NCI-H524 (cell line): ENCODE data around the gene TMC6.
"Not testable (repeated sequence)": the region's sequence is repeated elsewhere in the genome, so short reads cannot be mapped to it uniquely, and the experiment has no call there.

Experiments
- DNase-seq, 2 experiments: peaks; one replicate each; lab custom pipeline; 2025; lab: John Stamatoyannopoulos, UW

Gene TMC6

GRCh38 chr17:78110363-78111015 lies 18.1 kb downstream of the TMC6 start:
- no peak for DNase-seq

- DNase-seq: no peak
Measured at GRCh38 chr17:78109489-78109761, 19.1 kb downstream of the TMC6 start.

- DNase-seq: no peak
Measured at GRCh38 chr17:78108726-78109488, 19.6 kb downstream of the TMC6 start.

GRCh38 chr17:78107976-78108725 lies 20.4 kb downstream of the TMC6 start:
- DNase-seq: no peak

- DNase-seq: no peak
Measured at GRCh38 chr17:78107457-78107856, 21.1 kb downstream of the TMC6 start.

- DNase-seq: no peak
Measured at GRCh38 chr17:78106211-78106610, 22.3 kb downstream of the TMC6 start.

DNA sequence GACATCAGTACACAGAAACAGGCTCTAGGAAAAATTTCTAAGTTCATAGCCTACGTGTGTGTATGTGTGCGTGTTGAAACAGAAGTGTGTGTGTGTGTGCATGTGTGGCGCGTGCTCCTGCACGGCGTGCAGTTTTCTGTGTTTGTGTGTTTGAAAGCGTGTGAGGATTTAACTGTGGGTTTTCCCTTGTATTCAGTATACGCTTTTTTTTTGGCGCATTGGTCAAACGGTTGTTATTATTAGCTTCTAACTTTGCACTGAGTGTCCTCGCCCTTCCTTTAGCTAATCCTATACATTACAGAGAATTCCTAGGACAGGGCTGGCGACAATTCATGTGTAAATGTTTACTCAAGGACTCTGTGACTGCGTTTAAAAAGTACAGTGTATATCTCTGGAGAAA lies 23.0 kb downstream of the TMC6 start:
- DNase-seq: no peak

GRCh38 chr17:78105101-78105500 lies 23.5 kb downstream of the TMC6 start:
- no peak for DNase-seq

- DNase-seq: no peak
Measured at GRCh38 chr17:78104540-78104941, 24.0 kb downstream of the TMC6 start.

- DNase-seq: no peak
Measured at GRCh38 chr17:78103311-78103710, 25.2 kb downstream of the TMC6 start.

- DNase-seq: no peak
Measured at GRCh38 chr17:78101542-78101941, 27.0 kb downstream of the TMC6 start.

- DNase-seq: no peak
Measured at GRCh38 chr17:78101112-78101511, 27.4 kb downstream of the TMC6 start.

- no peak for DNase-seq
Measured at GRCh38 chr17:78096093-78096492, 32.5 kb downstream of the TMC6 start.

DNA sequence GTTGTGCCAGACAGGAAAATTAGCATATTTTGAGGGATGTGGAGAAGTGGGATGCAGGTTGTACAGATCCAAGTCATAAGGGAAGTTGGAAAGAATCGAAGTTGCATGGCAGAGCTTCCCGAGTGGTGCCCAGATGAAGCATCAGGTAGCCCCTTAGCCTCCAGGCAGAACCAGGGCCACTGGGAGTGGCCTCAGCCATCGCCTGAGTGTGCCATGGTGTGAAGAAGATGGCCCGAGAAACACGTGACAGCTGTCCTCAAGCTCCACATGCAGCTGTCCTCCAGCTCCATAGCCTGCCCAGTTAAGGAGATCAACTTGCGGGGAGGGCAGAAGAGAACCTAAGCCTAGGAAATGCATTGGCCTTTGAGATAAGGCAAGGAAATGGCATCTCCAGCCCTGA lies 33.5 kb downstream of the TMC6 start:
- DNase-seq: no peak

DNA sequence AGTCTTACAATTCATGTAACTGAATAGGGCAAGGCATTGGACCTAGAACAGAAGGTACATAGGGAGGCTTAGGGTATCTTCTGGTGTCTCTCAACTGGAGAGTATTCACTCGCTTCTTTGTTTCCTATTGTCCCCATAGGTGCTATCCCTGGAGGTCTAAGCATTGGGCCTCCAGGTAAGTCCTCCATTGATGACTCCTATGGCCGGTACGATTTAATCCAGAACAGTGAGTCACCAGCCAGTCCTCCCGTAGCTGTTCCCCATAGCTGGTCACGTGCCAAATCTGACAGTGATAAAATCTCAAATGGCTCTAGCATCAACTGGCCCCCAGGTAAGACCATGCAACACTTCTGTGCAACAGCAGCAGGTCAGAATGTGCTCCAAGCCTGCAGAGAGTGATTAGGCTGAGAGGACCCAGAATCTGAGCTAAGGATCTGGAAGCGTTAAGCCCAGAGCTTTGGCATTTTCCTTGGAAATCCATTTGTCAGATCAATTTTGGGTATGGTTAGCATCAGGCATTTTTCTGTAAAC lies 35.7 kb downstream of the TMC6 start:
- DNase-seq: no peak

GRCh38 chr17:78089576-78090281 lies 38.8 kb downstream of the TMC6 start:
- no peak for DNase-seq

DNA sequence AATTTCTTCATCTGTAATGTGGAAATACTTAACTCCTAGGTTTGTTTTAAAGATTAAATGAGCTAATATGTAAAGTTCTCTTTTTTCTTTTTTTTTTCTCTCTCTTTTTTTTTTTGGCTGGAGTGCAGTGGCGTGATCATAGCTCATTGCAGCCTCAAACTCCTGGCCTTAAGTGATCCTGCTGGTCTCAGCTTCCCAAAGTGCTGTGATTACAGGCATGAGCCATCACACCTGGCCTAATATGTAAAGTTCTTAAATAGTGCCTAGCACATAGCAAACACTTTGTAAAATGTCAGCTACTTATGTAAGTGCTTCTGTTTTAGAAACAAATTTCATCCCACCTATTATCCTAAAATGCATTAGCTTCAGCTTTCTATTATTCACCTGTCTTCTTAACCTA lies 40.0 kb downstream of the TMC6 start:
- DNase-seq: no peak

DNA sequence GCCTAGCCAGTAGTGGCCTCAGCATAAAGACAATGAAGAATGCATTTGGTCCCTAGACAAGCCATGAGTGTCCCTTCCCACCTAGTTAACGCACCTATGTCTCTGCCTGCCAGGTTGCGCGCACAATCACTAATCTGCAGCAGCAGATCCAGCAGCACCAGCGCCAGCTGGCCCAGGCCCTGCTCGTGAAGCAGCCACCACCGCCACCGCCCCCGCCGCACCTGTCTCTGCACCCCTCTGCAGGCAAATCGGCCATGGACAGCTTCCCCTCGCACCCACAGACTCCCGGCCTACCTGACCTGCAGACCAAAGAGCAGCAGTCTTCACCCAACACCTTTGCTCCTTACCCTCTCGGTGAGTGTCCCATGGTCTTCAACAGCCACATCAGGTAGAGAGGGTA lies 41.8 kb downstream of the TMC6 start:
- DNase-seq: no peak

DNA sequence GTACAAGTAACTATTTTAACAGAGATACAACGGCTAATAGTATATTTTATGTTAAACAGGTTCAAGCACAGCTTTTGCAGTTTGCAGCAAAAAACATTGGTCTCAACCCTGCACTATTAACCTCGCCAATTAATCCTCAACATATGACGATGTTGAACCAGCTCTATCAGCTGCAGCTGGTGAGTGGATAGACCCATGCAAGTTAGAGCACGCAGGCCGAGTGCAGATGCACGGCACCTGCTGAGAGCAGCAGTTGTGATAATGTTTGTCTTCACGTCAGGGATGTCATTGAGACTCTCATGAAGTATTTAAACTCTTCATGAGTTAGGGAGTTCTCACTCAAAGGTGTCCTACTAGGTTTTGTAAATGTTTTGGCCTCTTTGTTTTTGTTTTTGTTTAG lies 45.6 kb downstream of the TMC6 start:
- peak in 1 of 2 experiments; percentile 62 for DNase-seq

- DNase-seq: not testable (repeated sequence)
Measured at GRCh38 chr17:78082355-78082872, 46.1 kb downstream of the TMC6 start.

DNA sequence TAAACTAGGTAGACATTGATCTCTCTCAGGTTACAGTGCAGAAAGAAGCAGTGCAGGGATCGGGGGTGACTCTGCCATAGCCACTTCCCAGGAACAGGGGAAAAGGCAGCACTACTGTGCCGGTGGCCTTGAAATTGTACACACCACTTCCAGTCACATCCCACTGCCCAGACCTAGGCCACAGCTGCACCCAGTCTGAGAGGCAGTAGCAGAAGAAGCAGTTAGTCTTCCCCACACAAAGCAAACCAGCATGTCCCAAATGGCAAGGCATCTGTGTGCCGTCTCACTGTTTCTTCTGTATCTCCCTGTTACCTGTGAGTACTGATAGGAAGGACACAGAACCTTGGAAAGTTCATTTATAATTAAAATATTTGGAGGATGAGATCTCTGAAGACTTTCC lies 47.0 kb downstream of the TMC6 start:
- no peak for DNase-seq

- no peak for DNase-seq
Measured at GRCh38 chr17:78079253-78079652, 49.3 kb downstream of the TMC6 start.
